Stimulated activated CD4-positive, alpha-beta T cell treated with anti-CD3 and anti-CD28 coated beads, Interleukin-12 subunit alpha, Interleukin-12 subunit beta, amount 100 ng/mL, for 48 hours (primary cell): ENCODE results near the gene PROSER1.
A peak's percentile ranks its signal among the peaks of the same experiment; 100 is the strongest.
"Not testable (repeated sequence)": the region's sequence is repeated elsewhere in the genome, so short reads cannot be mapped to it uniquely, and the experiment has no call there.

Experiments
- DNase-seq, 3 donors: peaks; one replicate each; pipeline ENCODE4 v3.0.0-alpha.2; 2020; ENCODE audit warnings: low read depth in 2 of 3, low spot score in 1 of 3

The PROSER1 gene

GRCh38 chr13:39037880-39038568, at the start of gene PROSER1, which contains the start of gene NHLRC3:
Gene PROSER1, minus strand, starts transcription at chr13:39038089. Its CDS starts 847 bp downstream, at chr13:39037242.
Gene NHLRC3, plus strand, starts transcription at chr13:39038456. Its CDS starts 184 bp downstream, at chr13:39038640.
- DNase-seq = peak; percentile 64 to 81 (median 66)

- DNase-seq = not testable (repeated sequence)
These were observed 48.5 kb upstream of the PROSER1 start for GRCh38 chr13:39086251-39086945.

GRCh38 chr13:39073983-39074382, 36.1 kb upstream of the PROSER1 start:
- DNase-seq = no peak

- no peak for DNase-seq
These were observed 35.0 kb upstream of the PROSER1 start for GRCh38 chr13:39072842-39073241.

- no peak for DNase-seq
These were observed 24.1 kb upstream of the PROSER1 start for GRCh38 chr13:39062004-39062403.

- no peak for DNase-seq
These were observed 20.2 kb upstream of the PROSER1 start for GRCh38 chr13:39058040-39058439.

- no peak for DNase-seq
These were observed 18.1 kb upstream of the PROSER1 start for GRCh38 chr13:39056018-39056417.

- DNase-seq = no peak
These were observed 16.2 kb upstream of the PROSER1 start for GRCh38 chr13:39054112-39054511.

- DNase-seq = no peak
These were observed 15.1 kb upstream of the PROSER1 start for GRCh38 chr13:39052944-39053343.

- DNase-seq = no peak
These were observed 13.3 kb upstream of the PROSER1 start for GRCh38 chr13:39051157-39051556.

- no peak for DNase-seq
These were observed 11.4 kb upstream of the PROSER1 start for GRCh38 chr13:39049274-39049673.

GRCh38 chr13:39048806-39049205, 10.9 kb upstream of the PROSER1 start:
- no peak for DNase-seq

- DNase-seq = no peak
These were observed 9.7 kb upstream of the PROSER1 start for GRCh38 chr13:39047560-39047959.

- DNase-seq = no peak
These were observed 6.6 kb upstream of the PROSER1 start for GRCh38 chr13:39044536-39044935.

- DNase-seq = no peak
These were observed 2.3 kb upstream of the PROSER1 start for GRCh38 chr13:39040206-39040605.

- no peak for DNase-seq
These were observed 1.2 kb upstream of the PROSER1 start for GRCh38 chr13:39039041-39039440.

GRCh38 chr13:39038569-39039030, 711 bp upstream of the PROSER1 start:
- peak; percentile 46 to 57 (median 54) for DNase-seq

GRCh38 chr13:39037410-39037879, 444 bp downstream of the PROSER1 start:
- DNase-seq = no peak

- DNase-seq = no peak
These were observed 1.7 kb downstream of the PROSER1 start for GRCh38 chr13:39036212-39036611.

- DNase-seq = no peak
These were observed 2.1 kb downstream of the PROSER1 start for GRCh38 chr13:39035799-39036198.

GRCh38 chr13:39035204-39035603, 2.7 kb downstream of the PROSER1 start:
- no peak for DNase-seq

- DNase-seq = no peak
These were observed 3.8 kb downstream of the PROSER1 start for GRCh38 chr13:39034085-39034484.
